ENCODE results near the gene PKP3.
"Not testable (repeated sequence)": the region's sequence is repeated elsewhere in the genome, so short reads cannot be mapped to it uniquely, and the experiment has no call there.

The PKP3 gene

DNA sequence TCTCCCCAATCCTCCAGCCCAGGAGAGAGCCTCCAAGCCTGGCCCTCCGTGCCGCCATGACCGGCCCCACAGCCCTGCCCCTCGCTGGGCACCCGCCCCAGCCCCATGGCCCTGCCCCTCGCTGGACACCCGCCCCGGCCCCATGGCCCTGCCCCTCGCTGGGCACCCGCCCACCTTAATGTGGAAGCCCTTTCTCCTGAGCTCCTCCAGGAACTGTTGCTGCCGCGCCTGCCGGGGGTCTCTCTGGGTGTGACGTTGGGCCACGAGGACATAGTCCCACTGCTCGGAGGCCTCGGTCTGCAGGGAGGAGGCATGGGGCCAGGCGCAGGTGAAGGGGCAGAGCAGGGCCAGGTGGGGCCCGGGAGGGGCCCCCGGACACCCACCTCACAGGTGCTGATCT is 39.6 kb downstream of the PKP3 start:
- H3K4me3 ChIP-seq (ENCODE audit: low read depth, low read length): no peak overlapping the region
- TF ChIP-seq, protein P1, sequence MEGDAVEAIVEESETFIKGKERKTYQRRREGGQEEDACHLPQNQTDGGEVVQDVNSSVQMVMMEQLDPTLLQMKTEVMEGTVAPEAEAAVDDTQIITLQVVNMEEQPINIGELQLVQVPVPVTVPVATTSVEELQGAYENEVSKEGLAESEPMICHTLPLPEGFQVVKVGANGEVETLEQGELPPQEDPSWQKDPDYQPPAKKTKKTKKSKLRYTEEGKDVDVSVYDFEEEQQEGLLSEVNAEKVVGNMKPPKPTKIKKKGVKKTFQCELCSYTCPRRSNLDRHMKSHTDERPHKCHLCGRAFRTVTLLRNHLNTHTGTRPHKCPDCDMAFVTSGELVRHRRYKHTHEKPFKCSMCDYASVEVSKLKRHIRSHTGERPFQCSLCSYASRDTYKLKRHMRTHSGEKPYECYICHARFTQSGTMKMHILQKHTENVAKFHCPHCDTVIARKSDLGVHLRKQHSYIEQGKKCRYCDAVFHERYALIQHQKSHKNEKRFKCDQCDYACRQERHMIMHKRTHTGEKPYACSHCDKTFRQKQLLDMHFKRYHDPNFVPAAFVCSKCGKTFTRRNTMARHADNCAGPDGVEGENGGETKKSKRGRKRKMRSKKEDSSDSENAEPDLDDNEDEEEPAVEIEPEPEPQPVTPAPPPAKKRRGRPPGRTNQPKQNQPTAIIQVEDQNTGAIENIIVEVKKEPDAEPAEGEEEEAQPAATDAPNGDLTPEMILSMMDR (IDR thresholded peaks at IDR 0.05; ENCODE audit: low read depth, low read length): no peak

DNA sequence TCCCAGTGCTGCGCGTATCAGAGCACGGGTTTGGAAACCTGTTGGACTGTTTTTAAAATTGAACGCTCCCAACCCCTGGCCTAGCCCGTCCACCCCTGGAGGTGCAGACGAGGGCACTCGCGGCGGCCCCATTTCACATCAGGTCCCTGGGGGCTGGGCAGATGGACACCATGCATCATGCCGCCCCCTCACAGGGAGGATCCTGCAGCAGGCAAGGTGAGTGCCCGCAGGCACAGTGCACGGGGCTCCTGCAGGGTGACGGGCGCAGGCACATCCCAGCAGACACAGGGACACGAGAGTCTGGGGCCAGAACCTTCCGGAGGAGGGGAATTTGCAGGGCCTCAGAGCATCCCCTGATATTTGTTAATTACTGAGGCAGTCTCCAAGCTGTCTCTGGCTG is 40.5 kb downstream of the PKP3 start:
- TF ChIP-seq, protein P1 (IDR thresholded peaks at IDR 0.05; ENCODE audit: low read depth, low read length): no peak

DNA sequence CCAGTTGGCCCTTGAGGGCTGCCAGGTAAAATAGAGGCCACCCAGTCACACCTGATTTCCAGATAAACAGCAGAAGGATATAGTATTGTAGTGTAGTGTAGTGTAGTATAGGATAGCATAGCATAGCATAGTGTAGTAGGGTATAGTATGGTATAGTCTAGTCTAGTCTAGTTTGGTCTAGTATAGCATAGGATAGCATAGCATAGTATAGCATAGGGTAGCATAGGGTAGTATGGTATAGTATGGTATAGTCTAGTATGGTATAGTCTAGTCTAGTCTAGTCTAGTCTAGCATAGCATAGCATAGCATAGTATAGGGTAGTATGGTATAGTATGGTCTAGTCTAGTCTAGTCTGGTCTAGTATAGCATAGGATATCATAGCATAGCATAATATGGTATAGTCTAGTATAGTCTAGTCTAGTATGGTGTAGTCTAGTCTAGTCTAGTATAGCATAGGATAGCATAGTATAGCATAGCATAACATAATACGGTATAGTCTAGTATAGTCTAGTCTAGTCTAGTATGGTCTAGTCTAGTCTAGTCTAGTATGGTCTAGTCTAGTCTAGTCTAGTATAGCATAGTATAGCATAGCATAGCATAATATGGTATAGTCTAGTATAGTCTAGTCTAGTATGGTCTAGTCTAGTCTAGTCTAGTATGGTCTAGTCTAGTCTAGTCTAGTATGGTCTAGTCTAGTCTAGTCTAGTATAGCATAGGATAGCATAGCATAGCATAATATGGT is 41.2 kb downstream of the PKP3 start:
- not testable (repeated sequence) for H3K4me3 ChIP-seq (ENCODE audit: low read depth, low read length)

More for the DNA sequence above, 40.5 kb downstream of the PKP3 start:
- H3K4me3 ChIP-seq (ENCODE audit: low read depth, low read length): no peak overlapping the region

- TF ChIP-seq, protein P1 (IDR thresholded peaks at IDR 0.05; ENCODE audit: low read depth, low read length): no peak
- H3K4me3 ChIP-seq (ENCODE audit: low read depth, low read length): no peak overlapping the region
Observed at GRCh38 chr11:437228-437870, 43.3 kb downstream of the PKP3 start.

DNA sequence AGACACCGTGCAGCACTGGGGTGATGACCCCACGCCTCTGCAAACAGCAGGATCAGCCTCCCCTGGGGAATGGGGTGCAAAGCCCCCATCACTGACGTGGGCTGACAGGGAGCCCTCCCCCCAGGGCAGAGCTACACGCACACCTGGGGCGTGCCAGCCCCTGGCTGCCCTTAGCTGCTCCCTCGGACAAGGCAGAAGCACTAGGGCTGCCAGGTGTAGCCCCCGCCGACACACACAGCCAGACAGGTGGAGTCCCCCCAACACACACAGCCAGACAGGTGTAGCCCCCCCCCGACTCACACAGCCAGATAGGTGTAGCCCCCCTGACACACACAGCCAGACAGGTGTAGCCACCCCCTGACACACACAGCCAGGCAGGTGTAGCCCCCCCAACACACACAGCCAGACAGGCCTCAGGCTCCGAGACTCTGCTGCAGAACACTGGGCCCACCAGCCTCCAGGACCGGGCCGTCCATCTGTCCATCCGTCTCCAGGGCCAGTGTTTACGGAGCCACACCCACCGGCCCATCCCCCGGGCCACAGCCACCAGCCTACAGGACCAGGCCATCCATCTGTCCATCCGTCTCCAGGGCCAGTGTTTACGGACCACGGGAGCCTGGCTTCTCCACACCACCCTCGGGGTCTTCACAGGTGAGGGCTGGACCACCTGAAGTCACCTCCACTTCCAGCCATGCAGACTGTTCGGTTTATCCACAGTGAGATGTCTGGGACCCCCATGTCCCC is 44.3 kb downstream of the PKP3 start:
- TF ChIP-seq, protein P1 (IDR thresholded peaks at IDR 0.05; ENCODE audit: low read depth, low read length): no peak
- no peak overlapping the region for H3K4me3 ChIP-seq (ENCODE audit: low read depth, low read length)

GRCh38 chr11:439315-440064 is 45.5 kb downstream of the PKP3 start:
- TF ChIP-seq, protein P1 (IDR thresholded peaks at IDR 0.05; ENCODE audit: low read depth, low read length): no peak
- H3K4me3 ChIP-seq (ENCODE audit: low read depth, low read length): no peak overlapping the region
